Loucy (cell line): ENCODE measurements around the gene ACTL6B.
"Not testable (repeated sequence)": the region's sequence is repeated elsewhere in the genome, so short reads cannot be mapped to it uniquely, and the experiment has no call there.

Experiments
- EZH2phosphoT487 ChIP-seq: fragments of 200-600 bp; IDR thresholded peaks from 2 replicates; pipeline ENCODE4 v1.6.1; 2018; ENCODE audit warnings: antibody characterized with exemption, mild to moderate bottlenecking, moderate library complexity, borderline replicate concordance
- TF ChIP-seq, protein P1 (sequence below): fragments of 200-600 bp; sonication (generic); conservative IDR thresholded peaks from 2 replicates; pipeline ENCODE4 v1.5.1; 2014; ENCODE audit warnings: mild to moderate bottlenecking, antibody characterized with exemption, low read length

- TF ChIP-seq, protein P1, sequence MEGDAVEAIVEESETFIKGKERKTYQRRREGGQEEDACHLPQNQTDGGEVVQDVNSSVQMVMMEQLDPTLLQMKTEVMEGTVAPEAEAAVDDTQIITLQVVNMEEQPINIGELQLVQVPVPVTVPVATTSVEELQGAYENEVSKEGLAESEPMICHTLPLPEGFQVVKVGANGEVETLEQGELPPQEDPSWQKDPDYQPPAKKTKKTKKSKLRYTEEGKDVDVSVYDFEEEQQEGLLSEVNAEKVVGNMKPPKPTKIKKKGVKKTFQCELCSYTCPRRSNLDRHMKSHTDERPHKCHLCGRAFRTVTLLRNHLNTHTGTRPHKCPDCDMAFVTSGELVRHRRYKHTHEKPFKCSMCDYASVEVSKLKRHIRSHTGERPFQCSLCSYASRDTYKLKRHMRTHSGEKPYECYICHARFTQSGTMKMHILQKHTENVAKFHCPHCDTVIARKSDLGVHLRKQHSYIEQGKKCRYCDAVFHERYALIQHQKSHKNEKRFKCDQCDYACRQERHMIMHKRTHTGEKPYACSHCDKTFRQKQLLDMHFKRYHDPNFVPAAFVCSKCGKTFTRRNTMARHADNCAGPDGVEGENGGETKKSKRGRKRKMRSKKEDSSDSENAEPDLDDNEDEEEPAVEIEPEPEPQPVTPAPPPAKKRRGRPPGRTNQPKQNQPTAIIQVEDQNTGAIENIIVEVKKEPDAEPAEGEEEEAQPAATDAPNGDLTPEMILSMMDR, result not testable (repeated sequence)
- not testable (repeated sequence) for TF ChIP-seq EZH2phosphoT487
Measured at GRCh38 chr7:100669106-100669505, 12.9 kb upstream of the ACTL6B start.
